Omental fat pad (tissue), 4 donors: Measurements from ENCODE around the gene GRAP2. TPM values are rescaled to one million over a fixed set of nuclear protein-coding genes. Genes with fewer than 3 reads are reported as not detected.
"Not testable (repeated sequence)": the region's sequence is repeated elsewhere in the genome, so short reads cannot be mapped to it uniquely, and the experiment has no call there.

ENCODE experiments used
- ATAC-seq: fragments of 150-250 bp; one replicate; pipeline ENCODE4 v1.9.1; 2016; ENCODE audit warnings: mild to moderate bottlenecking, moderate library complexity; ENCODE audit not compliant: low FRiP score
- DNase-seq: peaks from one replicate; pipeline ENCODE4 v3.0.0-alpha.2; 2019; ENCODE audit warnings: low spot score
- CTCF ChIP-seq, 3 donors: fragments of 450-650 bp; IDR thresholded peaks; one replicate each; pipeline ENCODE4 v1.5.1; 2016 to 2017; ENCODE audit warnings: antibody characterized with exemption in 3 of 3, mild to moderate bottlenecking in 3 of 3, moderate library complexity in 2 of 3
- total RNA-seq, 4 donors: library from RNA; depleted of rRNA; stranded (reverse); fragments of >200 nt; gene quantifications; one replicate each; pipeline ENCODE4 v1.1.0, GENCODE V29; 2016

Gene GRAP2
- total RNA-seq, 4 donors from 2014 or later, result 1.0 to 9.5 (median 3.7) TPM

GRCh38 chr22:39991159-39991860, 90.4 kb downstream of the GRAP2 start:
- DNase-seq, result no peak
- no peak for ATAC-seq
- TF ChIP-seq CTCF (IDR thresholded peaks at IDR 0.05), result no peak

GRCh38 chr22:39992088-39992826, 91.4 kb downstream of the GRAP2 start:
- DNase-seq (no peak), ATAC-seq (no peak)
- TF ChIP-seq CTCF (IDR thresholded peaks at IDR 0.05), result no peak

DNA sequence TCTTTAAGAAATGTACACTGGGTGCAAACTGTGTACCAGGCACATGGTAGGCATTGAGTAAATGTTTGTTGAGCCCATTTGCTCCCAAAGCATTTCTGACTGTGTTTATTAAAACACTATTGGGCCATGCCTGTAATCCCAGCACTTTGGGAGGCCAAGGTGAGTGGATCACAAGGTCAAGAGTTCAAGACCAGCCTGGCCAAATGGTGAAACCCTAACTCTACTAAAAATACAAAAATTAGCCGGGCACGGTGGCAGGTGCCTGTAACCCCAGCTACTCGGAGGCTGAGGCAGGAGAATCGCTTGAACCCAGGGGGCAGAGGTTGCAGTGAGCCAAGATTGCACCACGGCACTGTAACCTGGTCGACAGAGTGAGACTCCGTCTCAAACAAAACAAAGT, 92.0 kb downstream of the GRAP2 start:
- DNase-seq, ATAC-seq: not testable (repeated sequence)

DNA sequence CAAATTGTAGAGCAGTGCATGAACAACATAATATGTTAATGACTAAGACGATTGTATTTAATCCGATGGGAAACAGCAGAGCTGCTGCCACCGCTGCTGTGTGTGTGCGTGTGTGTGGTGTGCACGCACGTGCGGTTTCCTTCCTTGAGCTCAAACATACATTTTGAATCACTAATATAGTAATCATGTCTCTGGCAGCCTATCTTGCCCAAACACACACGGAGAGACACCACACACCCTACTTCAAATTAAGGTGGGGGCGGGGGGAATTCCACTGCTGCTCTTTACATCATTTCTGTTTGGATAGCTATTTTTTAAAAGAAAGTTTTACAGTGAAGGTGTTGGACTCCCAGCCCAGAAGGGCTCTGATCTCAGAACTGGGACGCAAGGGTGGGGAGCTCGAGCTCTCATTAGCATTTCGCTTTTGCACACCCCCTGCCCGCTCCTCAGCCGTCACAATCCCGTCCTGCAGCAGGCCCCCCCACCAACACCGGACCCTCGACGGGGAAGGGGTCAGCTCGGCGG, 93.2 kb downstream of the GRAP2 start:
- no peak for TF ChIP-seq CTCF (IDR thresholded peaks at IDR 0.05)
- no peak for ATAC-seq
- DNase-seq, result no peak

DNA sequence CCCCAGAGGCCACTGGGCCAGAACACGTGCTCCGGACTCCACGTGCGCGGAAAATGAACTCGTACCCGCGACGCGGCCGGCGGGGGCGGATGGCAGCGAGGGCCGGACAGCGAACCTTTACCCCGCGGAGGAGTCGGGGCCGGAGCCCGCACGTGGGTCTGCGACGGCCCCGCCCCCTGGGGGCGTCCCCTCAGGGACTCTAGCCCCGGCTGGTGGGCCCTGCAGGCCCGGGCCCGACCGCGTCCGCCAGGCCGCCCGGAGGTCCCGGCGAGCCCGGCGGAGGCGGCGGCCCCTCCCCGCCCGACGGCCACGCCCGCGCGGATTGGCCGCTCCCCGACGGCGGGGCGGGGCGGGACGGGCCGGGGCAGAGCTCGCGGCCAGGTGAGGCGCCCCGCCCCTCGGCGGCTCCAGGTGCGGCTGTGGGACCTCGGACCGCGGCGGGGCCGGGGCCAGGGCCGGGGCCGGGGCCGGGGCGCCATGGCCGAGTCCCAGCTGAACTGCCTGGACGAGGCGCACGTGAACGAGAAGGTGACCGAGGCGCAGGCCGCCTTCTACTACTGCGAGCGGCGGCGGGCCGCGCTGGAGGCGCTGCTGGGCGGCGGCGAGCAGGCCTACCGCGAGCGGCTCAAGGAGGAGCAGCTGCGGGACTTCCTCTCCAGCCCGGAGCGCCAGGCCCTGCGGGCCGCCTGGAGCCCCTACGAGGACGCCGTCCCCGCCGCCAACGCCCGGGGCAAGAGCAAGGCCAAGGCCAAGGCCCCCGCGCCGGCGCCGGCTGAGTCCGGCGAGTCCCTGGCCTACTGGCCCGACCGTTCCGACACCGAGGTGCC, 93.9 kb downstream of the GRAP2 start, which contains the start of gene FAM83F:
FAM83F (plus strand) TSS at position 389 of the 827 bp plus-strand sequence; CDS start at position 478, 89 bp downstream.
- ATAC-seq (peak; percentile 58), DNase-seq (no peak)
- TF ChIP-seq CTCF (IDR thresholded peaks at IDR 0.05), result no peak

GRCh38 chr22:39995393-39996252, 94.7 kb downstream of the GRAP2 start:
- TF ChIP-seq CTCF (IDR thresholded peaks at IDR 0.05), result no peak
- DNase-seq (no peak), ATAC-seq (no peak)
